HepG2 (cell line): ENCODE results near the gene CISH. TPM values are rescaled to one million over a fixed set of nuclear protein-coding genes. Genes with fewer than 3 reads are reported as not detected.

ENCODE experiments used
- CBX2 ChIP-seq, 2 experiments: fragments of 200-600 bp in 1 of 2; sonication (generic); formaldehyde crosslinking in 1 of 2; IDR thresholded peaks; 2 replicates each; pipeline versions ENCODE4 v1.7.0 to v1.8.1; 2018 to 2022; ENCODE audit warnings: low read depth in 2 of 2, low read length in 1 of 2, mild to moderate bottlenecking in 1 of 2, missing genetic modification reagents in 1 of 2
- CENPX ChIP-seq: sonication (generic); formaldehyde crosslinking; IDR thresholded peaks from 2 replicates; pipeline ENCODE4 v1.9.0; 2021; ENCODE audit warnings: mild to moderate bottlenecking, missing genetic modification reagents, moderate library complexity
- HNF4G ChIP-seq, 2 experiments: sonication (generic) in 1 of 2; formaldehyde crosslinking in 1 of 2; IDR thresholded peaks; 2 replicates each; pipeline versions ENCODE4 v1.4.0 to v1.6.1; 2011 to 2020; ENCODE audit warnings: borderline replicate concordance in 2 of 2, low read depth in 2 of 2, mild to moderate bottlenecking in 2 of 2, low read length in 1 of 2, missing genetic modification reagents in 1 of 2, moderate library complexity in 1 of 2
- IKZF4 ChIP-seq: sonication (generic); formaldehyde crosslinking; IDR thresholded peaks from 2 replicates; pipeline ENCODE4 v1.5.1; 2020; ENCODE audit warnings: borderline replicate concordance, mild to moderate bottlenecking, low read depth, missing genetic modification reagents; ENCODE audit errors: not compliant biosample characterization
- KDM3A ChIP-seq: IDR thresholded peaks from 2 replicates; pipeline ENCODE4 v1.6.1; 2018; ENCODE audit warnings: low read depth, missing compliant biosample characterization
- MAZ ChIP-seq, 2 experiments: sonication (generic) in 1 of 2; formaldehyde crosslinking in 1 of 2; IDR thresholded peaks; 2 replicates each; pipeline versions ENCODE4 v1.5.0 to v1.6.1; 2012 to 2020; ENCODE audit warnings: low read depth in 2 of 2, mild to moderate bottlenecking in 2 of 2, borderline replicate concordance in 1 of 2, improper control_type of control experiment in 1 of 2, low read length in 1 of 2, missing genetic modification reagents in 1 of 2, moderate library complexity in 1 of 2
- MIER2 ChIP-seq: IDR thresholded peaks from 2 replicates; pipeline ENCODE4 v1.6.1; 2016; ENCODE audit warnings: missing biosample characterization, missing genetic modification reagents
- NFIC ChIP-seq: IDR thresholded peaks from 2 replicates; pipeline ENCODE4 v1.6.1; 2012; ENCODE audit warnings: mild to moderate bottlenecking, low read length, inconsistent platforms
- NKX3-1 ChIP-seq: sonication (generic); formaldehyde crosslinking; IDR thresholded peaks from 2 replicates; pipeline ENCODE4 v1.5.0; 2020; ENCODE audit warnings: missing genetic modification reagents
- SMARCE1 ChIP-seq: fragments of 450-650 bp; IDR thresholded peaks from 2 replicates; pipeline ENCODE4 v1.6.1; 2017; ENCODE audit warnings: borderline replicate concordance
- SMC3 ChIP-seq: IDR thresholded peaks from 2 replicates; pipeline ENCODE4 v1.6.1; 2011; ENCODE audit warnings: low read length, improper control_type of control experiment
- SOX13 ChIP-seq, 3 experiments: fragments of 450-650 bp in 1 of 3; sonication (generic) in 1 of 3; formaldehyde crosslinking in 1 of 3; IDR thresholded peaks in 2 of 3; conservative IDR thresholded peaks in 1 of 3; 2 replicates each; pipeline versions ENCODE4 v1.5.0 to v1.6.1; 2016 to 2020; ENCODE audit warnings: antibody characterized with exemption in 1 of 3, mild to moderate bottlenecking in 1 of 3, missing compliant biosample characterization in 1 of 3, missing genetic modification reagents in 1 of 3, moderate library complexity in 1 of 3
- ZC3H13 ChIP-seq: sonication (generic); formaldehyde crosslinking; IDR thresholded peaks from 2 replicates; pipeline ENCODE4 v1.8.1; 2023; ENCODE audit warnings: mild to moderate bottlenecking, missing genetic modification reagents, moderate library complexity
- ZNF20 ChIP-seq: sonication (generic); formaldehyde crosslinking; IDR thresholded peaks from 2 replicates; pipeline ENCODE4 v1.4.0; 2020; ENCODE audit warnings: mild to moderate bottlenecking, moderate library complexity, missing genetic modification reagents
- ZNF382 ChIP-seq: sonication (generic); formaldehyde crosslinking; IDR thresholded peaks from 2 replicates; pipeline ENCODE4 v1.5.0; 2020; ENCODE audit warnings: missing genetic modification reagents, mild to moderate bottlenecking, borderline replicate concordance
- ZNF589 ChIP-seq: sonication (generic); formaldehyde crosslinking; conservative IDR thresholded peaks from 2 replicates; pipeline ENCODE4 v1.8.0; 2022; ENCODE audit warnings: mild to moderate bottlenecking, moderate library complexity, missing genetic modification reagents
- ZNF737 ChIP-seq: sonication (generic); formaldehyde crosslinking; IDR thresholded peaks from 2 replicates; pipeline ENCODE4 v1.5.0; 2020; ENCODE audit warnings: missing genetic modification reagents, mild to moderate bottlenecking, borderline replicate concordance
- polyA plus RNA-seq, 8 experiments: library from polyadenylated mRNA; depleted of rRNA in 3 of 8; stranded (reverse) in 7 of 8; unstranded in 1 of 8; fragments of >200 nt; fragmentation: Illumina TruSeq in 4 of 8; extraction: Trizol in 4 of 8; gene quantifications; 2 replicates each; pipeline versions ENCODE4 v1.2.1 to v1.2.3, GENCODE V29; 2011 to 2016; ENCODE audit warnings: low read depth in 4 of 8, missing spikeins in 1 of 8, mixed read lengths in 1 of 8; ENCODE audit not compliant: insufficient read depth in 1 of 8
- total RNA-seq, 5 experiments: library from RNA; depleted of rRNA; stranded (reverse); fragments of >200 nt; fragmentation: Illumina TruSeq; extraction: Trizol; gene quantifications; 2 replicates each; pipeline ENCODE4 v1.2.3, GENCODE V29; 2016; ENCODE audit warnings: low read depth in 1 of 5
- TF ChIP-seq, protein P1 (sequence below): sonication (generic); formaldehyde crosslinking; IDR thresholded peaks from 2 replicates; pipeline ENCODE4; 2020; ENCODE audit warnings: missing genetic modification reagents, mild to moderate bottlenecking, borderline replicate concordance
- TF ChIP-seq, protein P2 (sequence below): sonication (generic); formaldehyde crosslinking; IDR thresholded peaks from 2 replicates; pipeline ENCODE4 v1.4.0; 2020; ENCODE audit warnings: mild to moderate bottlenecking, missing genetic modification reagents
- TF ChIP-seq, protein P3 (sequence below): sonication (generic); formaldehyde crosslinking; IDR thresholded peaks from 2 replicates; pipeline ENCODE4 v1.5.0; 2020; ENCODE audit warnings: missing genetic modification reagents
- TF ChIP-seq, protein P4 (sequence below): sonication (generic); formaldehyde crosslinking; IDR thresholded peaks from 2 replicates; pipeline ENCODE4 v1.4.0; 2020; ENCODE audit warnings: missing genetic modification reagents

Gene CISH
- total and polyA plus RNA-seq, 2 of the 13 experiments (the other 11 are each of a cell fraction or from before 2014, with no cell fraction given) = 0.91 to 1.5 TPM

DNA sequence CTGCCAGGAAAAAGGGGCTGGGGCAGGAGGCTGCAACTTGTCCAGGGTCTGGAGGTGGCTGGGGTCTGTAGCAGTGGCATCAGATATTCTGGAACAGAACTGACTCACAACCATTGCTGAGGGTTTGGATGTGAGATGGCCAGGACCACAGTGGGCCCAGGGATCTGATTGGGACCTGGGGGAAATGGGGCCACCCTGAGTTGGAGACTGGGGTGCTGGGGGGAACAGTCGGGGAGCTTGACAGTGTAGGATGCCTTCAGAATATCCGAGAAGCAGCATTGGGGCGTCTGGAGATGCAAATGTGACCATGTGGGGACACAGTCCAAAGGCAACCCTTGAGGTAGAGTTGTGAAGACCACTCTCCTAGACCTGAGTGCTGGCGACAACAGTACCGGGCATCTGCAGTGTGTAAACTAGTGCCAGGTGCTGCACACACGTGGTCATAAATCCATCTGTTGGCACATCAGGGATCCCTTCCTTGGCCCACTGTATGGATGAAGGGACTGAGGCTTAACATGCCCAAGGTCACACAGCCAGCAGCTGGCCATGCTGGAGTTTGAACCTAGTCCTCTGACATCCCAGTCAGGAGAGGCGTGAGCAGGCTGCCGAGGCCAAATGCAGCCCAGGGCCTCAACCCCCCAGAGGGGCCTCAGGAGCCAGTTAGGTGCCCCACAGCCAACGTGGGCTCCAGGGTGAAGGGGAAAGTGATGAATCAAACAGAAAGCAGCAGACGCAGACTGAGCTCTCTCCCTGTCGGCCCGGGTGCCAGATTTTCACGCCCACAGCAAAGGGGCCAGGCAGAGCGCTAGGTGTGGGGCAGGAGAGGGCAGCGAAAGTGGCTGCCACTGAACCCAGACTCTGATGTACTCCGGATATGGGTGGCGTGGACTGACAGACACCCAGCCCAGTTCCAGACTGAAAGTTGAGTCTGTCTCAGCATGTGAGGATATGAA is 23.5 kb downstream of the CISH start (continued):
- peak; percentile 11; the same call in 1 of the 2 replicates for TF ChIP-seq KDM3A (CRISPR knock-in tag)
- TF ChIP-seq SOX13 (IDR thresholded peaks at IDR 0.05) = peak; percentile 34; the same call in 1 of the 2 replicates
- TF ChIP-seq SOX13 (CRISPR knock-in tag; conservative IDR thresholded peaks at IDR 0.05 in 1 of 2, IDR thresholded peaks at IDR 0.05 in 1 of 2) = peak in 1 of 2 experiments; percentile 47; a peak in 1 of 4 replicates
- TF ChIP-seq SMARCE1 = no peak
- TF ChIP-seq ZNF589 (CRISPR knock-in tag) = 0 out of 2 replicates have a peak, but pooled peaks have one; percentile 43
- no peak for TF ChIP-seq CBX2 (IDR thresholded peaks at IDR 0.05; ENCODE audit: low read depth, low read length)
- TF ChIP-seq CBX2 (CRISPR knock-in tag; IDR thresholded peaks at IDR 0.05; ENCODE audit: low read depth) = no peak
- no peak for TF ChIP-seq ZC3H13 (CRISPR knock-in tag)
- peak; percentile 16; the same call in 1 of the 2 replicates for TF ChIP-seq ZNF737
- TF ChIP-seq, protein P1, sequence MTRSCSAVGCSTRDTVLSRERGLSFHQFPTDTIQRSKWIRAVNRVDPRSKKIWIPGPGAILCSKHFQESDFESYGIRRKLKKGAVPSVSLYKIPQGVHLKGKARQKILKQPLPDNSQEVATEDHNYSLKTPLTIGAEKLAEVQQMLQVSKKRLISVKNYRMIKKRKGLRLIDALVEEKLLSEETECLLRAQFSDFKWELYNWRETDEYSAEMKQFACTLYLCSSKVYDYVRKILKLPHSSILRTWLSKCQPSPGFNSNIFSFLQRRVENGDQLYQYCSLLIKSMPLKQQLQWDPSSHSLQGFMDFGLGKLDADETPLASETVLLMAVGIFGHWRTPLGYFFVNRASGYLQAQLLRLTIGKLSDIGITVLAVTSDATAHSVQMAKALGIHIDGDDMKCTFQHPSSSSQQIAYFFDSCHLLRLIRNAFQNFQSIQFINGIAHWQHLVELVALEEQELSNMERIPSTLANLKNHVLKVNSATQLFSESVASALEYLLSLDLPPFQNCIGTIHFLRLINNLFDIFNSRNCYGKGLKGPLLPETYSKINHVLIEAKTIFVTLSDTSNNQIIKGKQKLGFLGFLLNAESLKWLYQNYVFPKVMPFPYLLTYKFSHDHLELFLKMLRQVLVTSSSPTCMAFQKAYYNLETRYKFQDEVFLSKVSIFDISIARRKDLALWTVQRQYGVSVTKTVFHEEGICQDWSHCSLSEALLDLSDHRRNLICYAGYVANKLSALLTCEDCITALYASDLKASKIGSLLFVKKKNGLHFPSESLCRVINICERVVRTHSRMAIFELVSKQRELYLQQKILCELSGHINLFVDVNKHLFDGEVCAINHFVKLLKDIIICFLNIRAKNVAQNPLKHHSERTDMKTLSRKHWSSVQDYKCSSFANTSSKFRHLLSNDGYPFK = no peak; the same call in 1 of the 2 replicates
- TF ChIP-seq, protein P2, sequence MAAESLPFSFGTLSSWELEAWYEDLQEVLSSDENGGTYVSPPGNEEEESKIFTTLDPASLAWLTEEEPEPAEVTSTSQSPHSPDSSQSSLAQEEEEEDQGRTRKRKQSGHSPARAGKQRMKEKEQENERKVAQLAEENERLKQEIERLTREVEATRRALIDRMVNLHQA = no peak
- TF ChIP-seq, protein P3, sequence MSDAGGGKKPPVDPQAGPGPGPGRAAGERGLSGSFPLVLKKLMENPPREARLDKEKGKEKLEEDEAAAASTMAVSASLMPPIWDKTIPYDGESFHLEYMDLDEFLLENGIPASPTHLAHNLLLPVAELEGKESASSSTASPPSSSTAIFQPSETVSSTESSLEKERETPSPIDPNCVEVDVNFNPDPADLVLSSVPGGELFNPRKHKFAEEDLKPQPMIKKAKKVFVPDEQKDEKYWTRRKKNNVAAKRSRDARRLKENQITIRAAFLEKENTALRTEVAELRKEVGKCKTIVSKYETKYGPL = no peak
- TF ChIP-seq HNF4G (IDR thresholded peaks at IDR 0.05; ENCODE audit: borderline replicate concordance, low read depth, low read length) = peak; percentile 86
- peak; percentile 65; the same call in 1 of the 2 replicates for TF ChIP-seq HNF4G (CRISPR knock-in tag; IDR thresholded peaks at IDR 0.05; ENCODE audit: borderline replicate concordance, low read depth)
- TF ChIP-seq SMC3 = no peak
- TF ChIP-seq CENPX (CRISPR knock-in tag) = no peak
- TF ChIP-seq MIER2 (CRISPR knock-in tag) = no peak
- TF ChIP-seq NFIC = no peak
- TF ChIP-seq, protein P4, sequence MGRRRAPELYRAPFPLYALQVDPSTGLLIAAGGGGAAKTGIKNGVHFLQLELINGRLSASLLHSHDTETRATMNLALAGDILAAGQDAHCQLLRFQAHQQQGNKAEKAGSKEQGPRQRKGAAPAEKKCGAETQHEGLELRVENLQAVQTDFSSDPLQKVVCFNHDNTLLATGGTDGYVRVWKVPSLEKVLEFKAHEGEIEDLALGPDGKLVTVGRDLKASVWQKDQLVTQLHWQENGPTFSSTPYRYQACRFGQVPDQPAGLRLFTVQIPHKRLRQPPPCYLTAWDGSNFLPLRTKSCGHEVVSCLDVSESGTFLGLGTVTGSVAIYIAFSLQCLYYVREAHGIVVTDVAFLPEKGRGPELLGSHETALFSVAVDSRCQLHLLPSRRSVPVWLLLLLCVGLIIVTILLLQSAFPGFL (CRISPR knock-in tag) = no peak
- no peak for TF ChIP-seq ZNF20 (CRISPR knock-in tag)
- TF ChIP-seq MAZ (IDR thresholded peaks at IDR 0.05; ENCODE audit: borderline replicate concordance, low read depth, low read length) = peak; percentile 28; the same call in 1 of the 2 replicates
- no peak; the same call in 1 of the 2 replicates for TF ChIP-seq MAZ (CRISPR knock-in tag; IDR thresholded peaks at IDR 0.05; ENCODE audit: low read depth)
- no peak for TF ChIP-seq IKZF4
- TF ChIP-seq ZNF382 (CRISPR knock-in tag) = no peak
- TF ChIP-seq NKX3-1 (CRISPR knock-in tag) = no peak
